Right cardiac atrium (tissue), 5 donors: ENCODE measurements around the gene BBX. TPM values are rescaled to one million over a fixed set of nuclear protein-coding genes. Genes with fewer than 3 reads are reported as not detected.
"Not testable (repeated sequence)": the region's sequence is repeated elsewhere in the genome, so short reads cannot be mapped to it uniquely, and the experiment has no call there.

ENCODE experiments used
- ATAC-seq, 2 donors: fragments of 200-7000 bp; cut with Tn5 transposase; one replicate each; pipeline versions ENCODE4 v1.8.0 to v1.9.1; 2020; ENCODE audit warnings: moderate library complexity in 2 of 2, mild to moderate bottlenecking in 1 of 2
- DNase-seq, 3 donors: peaks; one replicate each; pipeline ENCODE4 v3.0.0-alpha.2; 2020
- H3K27ac ChIP-seq: one replicate; pipeline ENCODE4 v1.5.1; 2013; ENCODE audit warnings: mild to moderate bottlenecking, low read length, control low read depth, moderate library complexity
- H3K27me3 ChIP-seq: one replicate; pipeline ENCODE4 v1.6.1; 2013; ENCODE audit not compliant: control insufficient read depth, insufficient read depth
- H3K4me1 ChIP-seq: one replicate; pipeline ENCODE4 v1.6.1; 2013; ENCODE audit warnings: low read length; ENCODE audit not compliant: control insufficient read depth, insufficient read depth
- H3K4me3 ChIP-seq: one replicate; pipeline ENCODE4 v1.5.1; 2013; ENCODE audit warnings: low read length, control low read depth
- H3K9me3 ChIP-seq: one replicate; pipeline ENCODE4 v1.6.1; 2013; ENCODE audit warnings: low read length; ENCODE audit not compliant: control insufficient read depth
- WGBS: extraction: QIAGEN DNeasy Blood & Tissue Kit; methylation state at CpG from one replicate; pipeline ENCODE4 v1.1.7; 2013; 5-methylcytosine and 5-hydroxymethylcytosine counted together
- intact Hi-C, 4 donors: fragments of 100-400 bp; cut with DNase I; formaldehyde crosslinking; loops; one replicate each; pipeline versions ENCODE4 v1.11.0 to v1.14.0; 2022 to 2023
- polyA plus RNA-seq: library from polyadenylated mRNA; stranded (reverse); fragments of 200-250 nt; gene quantifications from one replicate; pipeline ENCODE4 v1.2.3, GENCODE V29; 2013
- total RNA-seq, 4 donors: library from RNA; stranded (reverse); fragmentation: NEBNext Ultra II Directional; extraction: Animal tissue kit (Norgen Biotek cat#: 25700); gene quantifications; one replicate each; pipeline ENCODE4 v1.2.1, GENCODE V29; 2021
- donor health status: healthy with polysubstance abuse.
- donor health status: DM: no; HTN: yes; CAD: no.
- donor health status: DM: no; HTN: no; CAD: no.
- donor health status: DM: no; HTN: yes; CAD: no; lungs with severe emphysema.
- donor health status: DM: yes; HTN: yes; CAD: no.

Gene BBX
- total and polyA plus RNA-seq, 5 donors: 10.6 to 57.1 (median 49.2) TPM

- H3K9me3 ChIP-seq: no peaks in the 10 kb centered on the region
- ATAC-seq (no peak), DNase-seq (no peak)
- H3K27ac ChIP-seq: no peak overlapping the region
- H3K27me3 ChIP-seq: no peaks in the 10 kb centered on the region
- H3K4me1 ChIP-seq: no peaks in the 10 kb centered on the region
- intact Hi-C loops: no loop called here
- WGBS: 65% methylated on average over 2 of the region's 2 CpGs
- no peak overlapping the region for H3K4me3 ChIP-seq
Measured at GRCh38 chr3:107542665-107543064, 19.9 kb downstream of the BBX start.

GRCh38 chr3:107543666-107544065 lies 20.9 kb downstream of the BBX start:
- 78% methylated on average over 4 of the region's 4 CpGs for WGBS
- H3K4me1 ChIP-seq: no peaks in the 10 kb centered on the region
- ATAC-seq (no peak), DNase-seq (no peak)
- H3K27me3 ChIP-seq: no peaks in the 10 kb centered on the region
- no peaks in the 10 kb centered on the region for H3K9me3 ChIP-seq
- intact Hi-C loops: no loop called here
- no peak overlapping the region for H3K27ac ChIP-seq
- no peak overlapping the region for H3K4me3 ChIP-seq

- ATAC-seq (no peak), DNase-seq (no peak)
- no peak overlapping the region for H3K4me3 ChIP-seq
- WGBS: 50% methylated on average over 1 of the region's 1 CpG
- H3K4me1 ChIP-seq: no peaks in the 10 kb centered on the region
- H3K27me3 ChIP-seq: no peaks in the 10 kb centered on the region
- no peak overlapping the region for H3K27ac ChIP-seq
- intact Hi-C loops: no loop called here
- no peaks in the 10 kb centered on the region for H3K9me3 ChIP-seq
Measured at GRCh38 chr3:107545680-107546120, 22.9 kb downstream of the BBX start.

- no peak for DNase-seq
- H3K27me3 ChIP-seq: no peaks in the 10 kb centered on the region
- no peak overlapping the region for H3K4me3 ChIP-seq
- intact Hi-C loops: no loop called here
- no peaks in the 10 kb centered on the region for H3K4me1 ChIP-seq
- no peak for ATAC-seq
- 99% methylated on average over 2 of the region's 2 CpGs for WGBS
- H3K27ac ChIP-seq: no peak overlapping the region
- H3K9me3 ChIP-seq: no peaks in the 10 kb centered on the region
Measured at GRCh38 chr3:107548601-107549000, 25.8 kb downstream of the BBX start.

- no peaks in the 10 kb centered on the region for H3K27me3 ChIP-seq
- H3K4me3 ChIP-seq: no peak overlapping the region
- no peaks in the 10 kb centered on the region for H3K9me3 ChIP-seq
- DNase-seq (no peak), ATAC-seq (no peak)
- intact Hi-C loops: no loop called here
- WGBS: 97% methylated on average over 3 of the region's 3 CpGs
- H3K4me1 ChIP-seq: no peaks in the 10 kb centered on the region
- no peak overlapping the region for H3K27ac ChIP-seq
Measured at GRCh38 chr3:107555359-107555758, 32.6 kb downstream of the BBX start.

GRCh38 chr3:107557743-107558142 lies 35.0 kb downstream of the BBX start:
- H3K27ac ChIP-seq: no peak overlapping the region
- intact Hi-C loops: no loop called here
- DNase-seq (no peak), ATAC-seq (no peak)
- WGBS: 94% methylated on average over 2 of the region's 2 CpGs
- H3K4me3 ChIP-seq: no peak overlapping the region
- H3K9me3 ChIP-seq: no peaks in the 10 kb centered on the region
- no peaks in the 10 kb centered on the region for H3K4me1 ChIP-seq
- no peaks in the 10 kb centered on the region for H3K27me3 ChIP-seq

- 72% methylated on average over 1 of the region's 1 CpG for WGBS
- Histone ChIP-seq H3K27ac (no peak overlapping the region), H3K9me3 (no peaks in the 10 kb centered on the region), H3K4me1 (no peaks in the 10 kb centered on the region), H3K27me3 (no peaks in the 10 kb centered on the region), H3K4me3 (no peak overlapping the region)
- intact Hi-C loops: no loop called here
- ATAC-seq: no peak
- DNase-seq: no peak
Measured at GRCh38 chr3:107560166-107560565, 37.4 kb downstream of the BBX start.

GRCh38 chr3:107561980-107562379 lies 39.2 kb downstream of the BBX start:
- ATAC-seq (no peak), DNase-seq (no peak)
- Histone ChIP-seq H3K4me1 (no peaks in the 10 kb centered on the region), H3K9me3 (no peaks in the 10 kb centered on the region), H3K4me3 (no peak overlapping the region), H3K27ac (no peak overlapping the region), H3K27me3 (no peaks in the 10 kb centered on the region)
- intact Hi-C loops: no loop called here
- WGBS: 94% methylated on average over 6 of the region's 6 CpGs

- WGBS: 76% methylated on average over 3 of the region's 3 CpGs
- peak; percentile 37 to 64 for ATAC-seq
- H3K27ac ChIP-seq: no peak overlapping the region
- no peaks in the 10 kb centered on the region for H3K4me1 ChIP-seq
- intact Hi-C loops: no loop called here
- H3K27me3 ChIP-seq: no peaks in the 10 kb centered on the region
- no peaks in the 10 kb centered on the region for H3K9me3 ChIP-seq
- H3K4me3 ChIP-seq: no peak overlapping the region
- peak in 1 of 3 donors; percentile 23 for DNase-seq
Measured at GRCh38 chr3:107562969-107563529, 40.3 kb downstream of the BBX start.

GRCh38 chr3:107565244-107565643 lies 42.5 kb downstream of the BBX start:
- H3K4me3 ChIP-seq, intact Hi-C loops, H3K4me1 ChIP-seq, H3K27ac ChIP-seq, ATAC-seq, DNase-seq, H3K27me3 ChIP-seq, H3K9me3 ChIP-seq: not testable (repeated sequence)
- WGBS: 97% methylated on average over 7 of the region's 7 CpGs

- not testable (repeated sequence) for H3K4me1 ChIP-seq, H3K27me3 ChIP-seq, H3K4me3 ChIP-seq, H3K9me3 ChIP-seq, ATAC-seq, H3K27ac ChIP-seq
- WGBS: 88% methylated on average over 10 of the region's 10 CpGs
- peak in 1 of 3 donors; percentile 22 for DNase-seq
- intact Hi-C loops: loop anchor here in 3 of 4 donors (5.0 to 10.0 kb wide), 3 partner anchors 94 to 171 kb away; no protein-coding TSS in a partner anchor
Measured at GRCh38 chr3:107571089-107571488, 48.3 kb downstream of the BBX start.

GRCh38 chr3:107571492-107571891 lies 48.7 kb downstream of the BBX start:
- intact Hi-C loops: loop anchor here in 3 of 4 donors (5.0 to 10.0 kb wide), 3 partner anchors 93 to 171 kb away; no protein-coding TSS in a partner anchor
- H3K9me3 ChIP-seq, H3K27me3 ChIP-seq, DNase-seq, ATAC-seq, H3K27ac ChIP-seq, H3K4me1 ChIP-seq, H3K4me3 ChIP-seq: not testable (repeated sequence)
- WGBS: 92% methylated on average over 9 of the region's 9 CpGs
